ENCODE data around the gene FAM168B. TPM values are rescaled to one million over a fixed set of nuclear protein-coding genes. Genes with fewer than 3 reads are reported as not detected.
"Not testable (repeated sequence)": the region's sequence is repeated elsewhere in the genome, so short reads cannot be mapped to it uniquely, and the experiment has no call there.

Gene FAM168B
- total and polyA plus RNA-seq, 10 of the 15 experiments (the other 5 are each of a cell fraction or from before 2014, with no cell fraction given), result 3.5 to 77.3 (median 45.9) TPM

DNA sequence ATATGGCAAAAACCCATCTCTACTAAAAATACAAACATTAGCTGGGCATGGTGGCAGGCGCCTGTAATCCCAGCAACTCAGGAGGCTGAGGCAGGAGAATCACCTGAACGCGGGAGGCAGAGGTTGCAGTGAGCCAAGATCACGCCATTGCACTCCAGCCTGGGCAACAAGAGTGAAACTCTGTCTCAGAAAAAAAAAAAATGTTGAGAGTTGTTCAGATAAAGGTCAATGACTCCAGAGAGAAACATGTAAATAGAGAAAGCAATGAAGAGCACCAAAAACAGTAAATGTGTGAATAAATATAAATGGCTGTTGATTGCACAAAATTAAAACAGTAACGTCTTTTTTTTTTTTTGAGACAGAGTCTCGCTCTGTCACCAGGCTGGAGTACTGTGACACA, 13.3 kb downstream of the FAM168B start:
- in situ Hi-C loops (cut with MboI); SMC1A ChIA-PET (ENCODE audit: uncharacterized antibody, unreplicated experiment); H3K9ac ChIP-seq (ENCODE audit: control insufficient read depth, insufficient read depth, low read length); H2AFZ ChIP-seq (ENCODE audit: control insufficient read depth, low read depth, low read length); ATAC-seq; RAD21 ChIA-PET (ENCODE audit: unreplicated experiment); H3K4me1 ChIP-seq (ENCODE audit: control insufficient read depth, insufficient read depth, low read length); H3K4me3 ChIP-seq; intact Hi-C loops (cut with micrococcal nuclease; ENCODE audit: unreplicated experiment); H3K4me2 ChIP-seq (ENCODE audit: control insufficient read depth, insufficient read depth); H3K27me3 ChIP-seq (replicated peaks in 1 of 2; ENCODE audit: control insufficient read depth in 2 of 2, insufficient read depth in 2 of 2, low read length in 1 of 2); H3K27ac ChIP-seq (ENCODE audit: control insufficient read depth, insufficient read depth); BruUV-seq (replicated peaks); DNase-seq (ENCODE audit: low read depth, low spot score); H3K9me3 ChIP-seq (replicated peaks; ENCODE audit: control insufficient read depth, insufficient read depth, low read length); FAIRE-seq; POLR2A ChIA-PET: not testable (repeated sequence)
- WGBS (ENCODE audit: insufficient coverage, insufficient replicate concordance, low lambda C conversion rate, missing lambda C conversion rate), result 96% methylated on average over 6 of the region's 6 CpGs
- Histone ChIP-seq H3K36me3 (ENCODE audit: control insufficient read depth in 2 of 2, insufficient read depth in 2 of 2, low read length in 1 of 2) (peaks cover 12 to 51% of the 10 kb centered on the region in 2 experiments), H4K20me1 (ENCODE audit: control insufficient read depth, insufficient read depth) (peaks cover 12% of the 10 kb centered on the region), H3K79me2 (ENCODE audit: control insufficient read depth, insufficient read depth, low read length) (peaks cover 26% of the 10 kb centered on the region)
- CTCF ChIA-PET, result interaction anchor here (0.7 kb wide), 1 partner anchor 707 kb away, joined by 3 read pairs; no protein-coding TSS in a partner anchor

DNA sequence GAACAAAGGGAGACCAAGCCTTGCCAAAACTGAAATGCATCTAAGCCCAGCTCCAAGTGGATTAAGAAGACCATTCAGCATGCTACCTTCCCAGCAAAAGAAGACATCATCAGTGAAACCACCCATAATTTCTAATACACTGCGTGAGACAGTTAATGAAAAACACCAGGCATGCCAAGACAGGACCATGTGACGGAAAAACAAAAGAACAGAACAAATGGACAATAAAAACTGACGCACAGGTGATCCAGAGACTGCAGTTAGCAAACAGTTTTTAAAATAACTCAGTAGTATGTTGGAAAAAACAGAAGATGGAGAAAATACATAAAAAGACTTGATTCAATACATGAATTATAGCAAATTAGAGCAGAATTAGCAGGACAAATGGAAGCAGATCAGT, 15.3 kb downstream of the FAM168B start:
- H3K4me3 ChIP-seq, result no peak overlapping the region
- H3K9me3 ChIP-seq (replicated peaks; ENCODE audit: control insufficient read depth, insufficient read depth, low read length), result no peaks in the 10 kb centered on the region
- peaks cover 14% of the 10 kb centered on the region for H3K79me2 ChIP-seq (ENCODE audit: control insufficient read depth, insufficient read depth, low read length)
- H3K36me3 ChIP-seq (ENCODE audit: control insufficient read depth in 2 of 2, insufficient read depth in 2 of 2, low read length in 1 of 2), result peaks cover 16 to 58% of the 10 kb centered on the region in 2 experiments
- no peak overlapping the region for H3K27ac ChIP-seq (ENCODE audit: control insufficient read depth, insufficient read depth)
- POLR2A ChIA-PET, result no interaction called here
- no peak overlapping the region for H3K9ac ChIP-seq (ENCODE audit: control insufficient read depth, insufficient read depth, low read length)
- RAD21 ChIA-PET (ENCODE audit: unreplicated experiment), result no interaction called here
- peaks cover 12% of the 10 kb centered on the region for H4K20me1 ChIP-seq (ENCODE audit: control insufficient read depth, insufficient read depth)
- H2AFZ ChIP-seq (ENCODE audit: control insufficient read depth, low read depth, low read length), result no peak overlapping the region
- in situ Hi-C loops (cut with MboI), result no loop called here
- CTCF ChIA-PET, result no interaction called here
- H3K4me2 ChIP-seq (ENCODE audit: control insufficient read depth, insufficient read depth), result no peak overlapping the region
- H3K27me3 ChIP-seq (replicated peaks in 1 of 2; ENCODE audit: control insufficient read depth in 2 of 2, insufficient read depth in 2 of 2, low read length in 1 of 2), result no peaks in the 10 kb centered on the region
- SMC1A ChIA-PET (ENCODE audit: uncharacterized antibody, unreplicated experiment), result no interaction called here
- BruUV-seq (replicated peaks), result no TSS peak
- no peak for FAIRE-seq
- WGBS (ENCODE audit: insufficient coverage, insufficient replicate concordance, low lambda C conversion rate, missing lambda C conversion rate), result 77% methylated on average over 3 of the region's 3 CpGs
- DNase-seq (ENCODE audit: low read depth, low spot score), result no peak
- intact Hi-C loops (cut with micrococcal nuclease; ENCODE audit: unreplicated experiment), result no loop called here
- ATAC-seq, result no peak
- H3K4me1 ChIP-seq (ENCODE audit: control insufficient read depth, insufficient read depth, low read length), result no peaks in the 10 kb centered on the region
- TF ChIP-seq RAD51 (IDR thresholded peaks at IDR 0.05), result no peak
- TF ChIP-seq, protein P1, sequence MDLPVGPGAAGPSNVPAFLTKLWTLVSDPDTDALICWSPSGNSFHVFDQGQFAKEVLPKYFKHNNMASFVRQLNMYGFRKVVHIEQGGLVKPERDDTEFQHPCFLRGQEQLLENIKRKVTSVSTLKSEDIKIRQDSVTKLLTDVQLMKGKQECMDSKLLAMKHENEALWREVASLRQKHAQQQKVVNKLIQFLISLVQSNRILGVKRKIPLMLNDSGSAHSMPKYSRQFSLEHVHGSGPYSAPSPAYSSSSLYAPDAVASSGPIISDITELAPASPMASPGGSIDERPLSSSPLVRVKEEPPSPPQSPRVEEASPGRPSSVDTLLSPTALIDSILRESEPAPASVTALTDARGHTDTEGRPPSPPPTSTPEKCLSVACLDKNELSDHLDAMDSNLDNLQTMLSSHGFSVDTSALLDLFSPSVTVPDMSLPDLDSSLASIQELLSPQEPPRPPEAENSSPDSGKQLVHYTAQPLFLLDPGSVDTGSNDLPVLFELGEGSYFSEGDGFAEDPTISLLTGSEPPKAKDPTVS (IDR thresholded peaks at IDR 0.05; ENCODE audit: low read depth, low read length), result no peak
- no peak for TF ChIP-seq NBN (IDR thresholded peaks at IDR 0.05)
- TF ChIP-seq POLR2AphosphoS2 (IDR thresholded peaks at IDR 0.05; ENCODE audit: low read depth, low read length), result no peak
- no peak for TF ChIP-seq SP1 (IDR thresholded peaks at IDR 0.05; ENCODE audit: low read depth, low read length)
- TF ChIP-seq, protein P2, sequence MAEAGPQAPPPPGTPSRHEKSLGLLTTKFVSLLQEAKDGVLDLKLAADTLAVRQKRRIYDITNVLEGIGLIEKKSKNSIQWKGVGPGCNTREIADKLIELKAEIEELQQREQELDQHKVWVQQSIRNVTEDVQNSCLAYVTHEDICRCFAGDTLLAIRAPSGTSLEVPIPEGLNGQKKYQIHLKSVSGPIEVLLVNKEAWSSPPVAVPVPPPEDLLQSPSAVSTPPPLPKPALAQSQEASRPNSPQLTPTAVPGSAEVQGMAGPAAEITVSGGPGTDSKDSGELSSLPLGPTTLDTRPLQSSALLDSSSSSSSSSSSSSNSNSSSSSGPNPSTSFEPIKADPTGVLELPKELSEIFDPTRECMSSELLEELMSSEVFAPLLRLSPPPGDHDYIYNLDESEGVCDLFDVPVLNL (IDR thresholded peaks at IDR 0.05; ENCODE audit: low read depth, low read length), result no peak
- no peak for TF ChIP-seq SUPT20H (IDR thresholded peaks at IDR 0.05; ENCODE audit: borderline replicate concordance, control insufficient read depth, low read depth, low read length)
- TF ChIP-seq ZBTB40 (IDR thresholded peaks at IDR 0.05; ENCODE audit: borderline replicate concordance), result no peak
